ENCODE measurements around the gene ANKZF1.

ANKZF1 gene

GRCh38 chr2:219209236-219210195, 20.1 kb upstream of the ANKZF1 start:
- FAIRE-seq: no peak

GRCh38 chr2:219210196-219210885, 19.3 kb upstream of the ANKZF1 start:
- no peak for FAIRE-seq

GRCh38 chr2:219210886-219211362, 18.7 kb upstream of the ANKZF1 start:
- FAIRE-seq: no peak

GRCh38 chr2:219213026-219213415, 16.6 kb upstream of the ANKZF1 start:
- no peak for FAIRE-seq

GRCh38 chr2:219213486-219214071, 16.0 kb upstream of the ANKZF1 start:
- no peak for FAIRE-seq

- no peak for FAIRE-seq
Observed at GRCh38 chr2:219214141-219214540, 15.5 kb upstream of the ANKZF1 start.

- FAIRE-seq: no peak
Observed at GRCh38 chr2:219214786-219215185, 14.8 kb upstream of the ANKZF1 start.

- no peak for FAIRE-seq
Observed at GRCh38 chr2:219215871-219216534, 13.6 kb upstream of the ANKZF1 start.

- no peak for FAIRE-seq
Observed at GRCh38 chr2:219216535-219216915, 13.1 kb upstream of the ANKZF1 start.

GRCh38 chr2:219218217-219218731, 11.3 kb upstream of the ANKZF1 start:
- FAIRE-seq: no peak

- no peak for FAIRE-seq
Observed at GRCh38 chr2:219218732-219219701, 10.6 kb upstream of the ANKZF1 start, which contains the start of gene ABCB6. ABCB6 (minus strand) TSS chr2:219218958; CDS start chr2:219218673, 285 bp downstream.

GRCh38 chr2:219219784-219220532, 9.6 kb upstream of the ANKZF1 start:
- no peak for FAIRE-seq

- FAIRE-seq: no peak
Observed at GRCh38 chr2:219220652-219221402, 8.8 kb upstream of the ANKZF1 start.

GRCh38 chr2:219221957-219222518, 7.6 kb upstream of the ANKZF1 start:
- FAIRE-seq: no peak

GRCh38 chr2:219223831-219224610, 5.6 kb upstream of the ANKZF1 start:
- no peak for FAIRE-seq

- no peak for FAIRE-seq
Observed at GRCh38 chr2:219225350-219225749, 4.3 kb upstream of the ANKZF1 start.

- FAIRE-seq: no peak
Observed at GRCh38 chr2:219228041-219228910, 1.3 kb upstream of the ANKZF1 start.

GRCh38 chr2:219228911-219229304, 698 bp upstream of the ANKZF1 start:
- no peak for FAIRE-seq

Measured in TTC549 (cell line).